ENCODE measurements around the gene RNF220.
A peak's percentile ranks its signal among the peaks of the same experiment; 100 is the strongest.
"Not testable (repeated sequence)": the region's sequence is repeated elsewhere in the genome, so short reads cannot be mapped to it uniquely, and the experiment has no call there.

Gene RNF220

GRCh38 chr1:44497422-44498170 is 92.5 kb downstream of the RNF220 start:
- no peak for DNase-seq

- no peak for DNase-seq
Observed at GRCh38 chr1:44499306-44499705, 94.3 kb downstream of the RNF220 start.

- DNase-seq: no peak
Observed at GRCh38 chr1:44500181-44501046, 95.4 kb downstream of the RNF220 start.

- DNase-seq: no peak
Observed at GRCh38 chr1:44501047-44501890, 96.2 kb downstream of the RNF220 start.

GRCh38 chr1:44502823-44503222 is 97.8 kb downstream of the RNF220 start:
- DNase-seq: not testable (repeated sequence)

GRCh38 chr1:44503625-44504024 is 98.6 kb downstream of the RNF220 start:
- no peak for DNase-seq

GRCh38 chr1:44505210-44505993 is 100.3 kb downstream of the RNF220 start:
- DNase-seq: no peak

- DNase-seq: no peak
Observed at GRCh38 chr1:44507490-44508396, 102.7 kb downstream of the RNF220 start.

- no peak for DNase-seq
Observed at GRCh38 chr1:44508397-44508745, 103.3 kb downstream of the RNF220 start.

GRCh38 chr1:44511363-44511762 is 106.3 kb downstream of the RNF220 start:
- DNase-seq: no peak

GRCh38 chr1:44511769-44512168 is 106.7 kb downstream of the RNF220 start:
- DNase-seq: no peak

GRCh38 chr1:44512313-44512885 is 107.3 kb downstream of the RNF220 start:
- DNase-seq: no peak

GRCh38 chr1:44513111-44513510 is 108.1 kb downstream of the RNF220 start:
- DNase-seq: no peak

GRCh38 chr1:44514673-44515072 is 109.6 kb downstream of the RNF220 start:
- DNase-seq: no peak

- DNase-seq: no peak
Observed at GRCh38 chr1:44515416-44515815, 110.4 kb downstream of the RNF220 start.

GRCh38 chr1:44519035-44519676 is 114.1 kb downstream of the RNF220 start:
- peak; percentile 15 for DNase-seq

- no peak for DNase-seq
Observed at GRCh38 chr1:44521378-44522080, 116.5 kb downstream of the RNF220 start.

- DNase-seq: no peak
Observed at GRCh38 chr1:44523593-44524591, 118.8 kb downstream of the RNF220 start.
